ENCODE results near the gene RNF152.
A peak's percentile ranks its signal among the peaks of the same experiment; 100 is the strongest.

Gene RNF152, protein sequence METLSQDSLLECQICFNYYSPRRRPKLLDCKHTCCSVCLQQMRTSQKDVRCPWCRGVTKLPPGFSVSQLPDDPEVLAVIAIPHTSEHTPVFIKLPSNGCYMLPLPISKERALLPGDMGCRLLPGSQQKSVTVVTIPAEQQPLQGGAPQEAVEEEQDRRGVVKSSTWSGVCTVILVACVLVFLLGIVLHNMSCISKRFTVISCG

DNA sequence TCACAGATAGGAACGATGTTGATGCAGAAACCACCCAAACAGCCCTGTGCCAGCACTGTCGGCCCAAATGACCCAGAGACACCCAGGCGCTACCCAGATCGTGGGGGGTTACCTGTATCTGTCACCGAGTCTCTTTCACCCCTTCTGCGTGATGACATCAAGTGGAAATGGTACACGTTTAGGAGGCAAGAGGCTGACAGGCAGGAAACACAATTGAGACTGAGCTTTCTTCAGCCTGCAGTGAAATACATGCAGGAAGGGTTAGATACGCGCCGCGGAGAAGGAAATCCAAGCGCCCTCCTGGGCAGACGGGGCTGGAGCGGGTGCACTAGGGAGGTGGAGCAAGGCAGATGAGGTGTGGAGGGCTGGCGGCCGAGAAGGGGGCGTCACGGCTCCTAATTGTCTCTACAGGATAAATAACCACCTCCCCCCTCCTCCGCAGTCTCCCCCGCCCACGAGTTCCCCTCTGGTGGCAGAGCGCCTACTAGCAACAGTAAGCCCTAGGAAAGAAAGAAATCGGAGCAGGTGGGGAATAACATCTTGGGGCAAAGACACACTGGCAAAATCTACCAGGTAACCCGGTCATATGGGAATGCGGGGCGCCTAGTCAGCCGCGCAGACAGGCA, at the start of gene RNF152:
TSS of gene RNF152 (minus strand) at position 325 of the 626 bp plus-strand sequence. CDS start 76,544 bp downstream, outside the sequence.
- DNase-seq = peak; percentile 62

DNA sequence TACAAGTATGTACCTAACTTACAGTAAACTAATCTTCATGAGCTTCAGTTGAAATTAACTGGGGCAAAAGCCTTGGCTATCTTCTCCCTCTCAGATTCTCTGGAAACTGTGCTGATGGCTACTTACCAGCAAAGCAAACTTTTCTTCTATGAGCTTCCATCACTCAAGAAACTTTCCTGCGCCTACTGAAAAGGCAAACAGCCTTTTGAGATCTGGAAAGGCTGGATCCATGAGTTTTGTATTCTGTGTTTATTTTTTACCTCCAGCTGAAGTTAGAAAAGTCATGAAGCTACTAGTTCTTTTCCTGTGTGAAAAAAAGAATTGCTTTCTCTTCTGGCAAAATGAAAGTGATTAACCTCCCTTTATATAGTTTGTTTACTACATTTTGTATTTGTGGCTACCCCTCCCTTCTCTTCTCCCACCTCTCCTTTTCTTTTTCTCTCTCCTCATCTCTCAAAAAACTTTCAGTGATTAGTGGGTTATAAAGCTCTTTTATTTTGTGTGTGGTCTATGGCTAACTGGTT, 49.2 kb upstream of the RNF152 start:
- DNase-seq = no peak

DNA sequence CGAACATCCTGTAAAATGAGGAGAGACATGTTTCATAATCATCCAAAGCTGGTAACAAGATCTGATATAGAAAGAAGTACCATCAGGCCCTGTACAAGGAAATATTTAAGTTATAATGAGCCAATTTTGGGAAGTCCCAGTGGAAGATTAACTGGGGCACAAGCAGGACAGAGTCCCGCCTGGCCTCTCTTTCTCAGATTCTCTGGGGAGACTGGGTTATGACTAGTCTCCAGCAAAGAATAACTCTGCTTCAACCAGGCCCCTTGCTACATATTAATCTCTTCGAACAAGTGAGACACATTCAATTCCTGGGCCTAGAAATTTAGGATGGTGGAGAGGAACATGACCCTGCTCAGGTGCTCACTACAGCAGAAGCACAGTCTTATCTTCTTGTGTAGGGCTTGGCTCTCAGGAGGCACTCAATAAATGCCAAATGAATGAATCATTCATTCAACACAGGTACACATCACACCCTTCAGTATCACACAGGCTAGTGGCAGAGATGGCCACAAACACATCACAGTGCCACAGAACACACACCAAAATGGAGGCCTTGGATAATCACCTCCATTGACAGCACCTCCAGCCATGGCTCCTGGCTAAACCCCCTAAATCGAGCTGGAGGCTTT, 46.4 kb upstream of the RNF152 start:
- DNase-seq = no peak

DNA sequence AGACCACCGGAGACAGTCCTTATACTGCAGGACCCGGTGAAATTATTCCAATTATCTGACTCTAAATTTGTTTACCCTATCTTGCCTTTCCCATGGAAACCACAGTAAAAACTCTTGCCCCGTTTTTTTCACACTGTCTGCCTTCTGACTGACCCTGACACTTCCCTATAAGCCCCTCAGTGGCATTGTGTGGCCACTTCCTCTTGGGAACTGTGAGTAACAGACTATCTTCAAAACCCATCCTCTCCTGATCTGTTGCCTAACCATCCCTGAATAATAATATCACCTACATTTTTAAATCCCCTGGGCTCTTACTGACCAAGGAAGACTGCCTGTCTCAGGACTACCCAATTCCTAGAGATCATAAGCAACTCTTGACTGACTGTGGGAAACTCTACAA, 42.6 kb upstream of the RNF152 start:
- DNase-seq = no peak

DNA sequence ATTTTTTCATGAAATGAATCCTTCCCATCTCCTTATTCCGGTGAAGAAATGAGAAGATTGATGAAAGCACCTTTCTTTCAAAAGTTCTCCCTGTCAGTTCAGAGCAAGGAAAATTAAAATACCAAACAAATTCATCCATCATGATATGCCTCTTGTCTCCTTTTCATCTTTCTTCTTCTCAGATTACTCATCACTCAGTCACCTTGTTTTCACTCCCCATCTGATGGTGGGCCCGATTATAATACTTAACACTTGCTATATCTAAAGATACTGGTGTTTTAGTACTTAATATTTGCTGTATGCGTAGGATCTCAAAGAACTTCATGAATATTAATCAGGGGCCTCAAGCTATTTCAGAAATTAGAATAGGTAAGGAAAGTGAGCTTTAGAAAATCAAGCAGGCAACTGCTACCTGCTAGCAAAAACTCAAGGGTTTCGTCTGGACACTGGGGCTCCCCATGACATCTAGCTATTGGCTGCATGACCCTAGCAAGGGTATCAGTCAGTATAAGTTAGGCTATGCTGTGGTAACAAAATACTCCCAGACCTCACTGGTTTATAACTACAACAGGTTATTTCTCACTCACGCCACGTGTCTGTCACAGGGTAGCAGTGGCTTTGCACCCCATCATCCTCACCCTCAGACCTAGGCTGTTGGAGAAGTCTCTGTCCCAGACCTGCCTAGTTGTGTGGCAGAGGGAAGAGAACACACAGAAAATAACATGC, 39.0 kb upstream of the RNF152 start:
- DNase-seq = no peak

DNA sequence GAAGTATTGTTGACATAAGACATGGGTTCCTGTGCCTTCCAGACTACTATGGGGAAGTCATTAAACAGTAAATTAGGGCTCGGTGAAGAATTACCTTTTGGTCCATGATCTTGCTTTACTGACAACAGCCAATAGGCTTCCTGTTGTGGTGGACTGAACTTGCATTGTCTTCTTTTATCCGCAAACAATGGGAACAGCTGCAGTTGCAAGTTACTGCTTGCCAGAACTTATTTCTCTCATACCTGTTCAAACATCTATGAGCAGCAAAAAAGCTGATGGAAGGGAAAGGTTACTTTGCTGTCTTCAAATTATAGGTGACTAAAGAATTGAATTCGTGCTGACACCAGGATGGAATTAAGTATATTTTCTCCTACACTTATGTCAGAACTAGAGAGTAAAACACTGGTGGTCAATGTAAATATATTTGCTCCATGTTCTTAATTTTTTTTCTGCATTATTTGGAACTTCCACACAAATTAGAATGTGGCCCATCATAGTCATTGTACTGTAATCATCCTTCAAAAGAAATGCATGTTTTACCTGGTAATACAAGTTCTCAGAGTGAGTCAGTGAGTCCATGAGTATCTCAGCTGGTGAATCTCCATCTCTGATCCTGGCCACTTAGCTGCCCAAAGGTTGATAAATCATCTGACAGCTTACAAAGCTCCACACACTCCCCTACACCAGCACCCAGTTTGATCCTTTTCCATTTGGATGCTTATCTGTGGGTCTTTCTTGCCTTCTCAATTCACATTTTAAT, 37.3 kb upstream of the RNF152 start:
- DNase-seq = no peak

DNA sequence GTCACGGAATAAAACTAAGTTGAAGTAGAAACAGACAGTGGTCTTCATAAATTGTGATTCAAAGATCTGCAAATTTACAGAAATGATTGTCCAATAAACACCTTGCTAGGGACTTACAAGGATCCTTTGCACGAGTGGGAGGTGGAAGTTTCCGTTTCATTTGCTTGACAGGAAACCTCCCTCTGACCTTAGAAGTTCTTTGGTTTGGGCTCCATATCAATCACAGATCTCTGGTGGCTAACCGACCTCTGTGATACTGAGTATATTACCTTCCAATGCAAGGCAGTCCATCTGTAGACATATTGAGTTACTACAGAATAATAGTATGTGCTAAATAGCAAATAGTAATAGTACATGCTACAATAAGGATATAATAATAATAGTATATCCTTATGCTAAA, 33.7 kb upstream of the RNF152 start:
- no peak for DNase-seq

DNA sequence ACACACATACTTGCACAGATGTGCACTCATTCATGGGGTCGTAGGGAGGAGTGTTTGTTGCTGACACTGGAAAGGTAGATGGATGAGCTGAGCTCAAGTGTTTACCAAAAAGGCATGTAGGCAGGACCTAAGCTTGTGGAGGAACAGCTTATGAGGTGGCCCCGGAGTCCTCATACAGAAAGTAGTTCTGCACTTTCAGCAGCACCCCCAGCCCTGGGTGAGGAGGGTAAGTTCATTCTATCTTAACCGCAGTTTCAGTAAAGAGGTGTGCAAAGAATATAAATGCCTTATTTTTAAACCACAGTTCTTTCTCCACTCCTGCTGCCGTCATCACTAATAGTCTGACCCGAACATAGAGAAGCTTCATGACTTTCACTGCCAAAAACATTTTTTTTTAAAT, 31.7 kb upstream of the RNF152 start:
- DNase-seq = no peak

DNA sequence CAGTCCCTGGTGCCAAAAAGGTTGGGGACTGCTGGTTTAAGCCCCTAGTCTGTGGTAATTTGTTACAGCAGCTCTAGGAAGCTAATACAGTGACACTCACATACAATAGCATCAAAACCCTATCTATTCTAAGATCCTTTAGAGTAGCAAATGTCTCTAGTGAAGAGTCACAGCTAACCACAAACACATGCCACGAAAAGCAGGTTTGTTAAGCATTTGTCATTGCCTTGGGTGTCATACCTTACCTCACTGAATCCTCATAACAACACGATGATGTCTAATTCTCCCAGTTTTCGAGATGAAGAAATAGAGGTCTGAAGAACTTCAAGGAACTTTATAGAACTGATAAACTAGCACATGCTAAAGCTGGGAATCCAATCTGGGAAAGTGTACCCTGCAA, 29.6 kb upstream of the RNF152 start:
- DNase-seq = no peak

DNA sequence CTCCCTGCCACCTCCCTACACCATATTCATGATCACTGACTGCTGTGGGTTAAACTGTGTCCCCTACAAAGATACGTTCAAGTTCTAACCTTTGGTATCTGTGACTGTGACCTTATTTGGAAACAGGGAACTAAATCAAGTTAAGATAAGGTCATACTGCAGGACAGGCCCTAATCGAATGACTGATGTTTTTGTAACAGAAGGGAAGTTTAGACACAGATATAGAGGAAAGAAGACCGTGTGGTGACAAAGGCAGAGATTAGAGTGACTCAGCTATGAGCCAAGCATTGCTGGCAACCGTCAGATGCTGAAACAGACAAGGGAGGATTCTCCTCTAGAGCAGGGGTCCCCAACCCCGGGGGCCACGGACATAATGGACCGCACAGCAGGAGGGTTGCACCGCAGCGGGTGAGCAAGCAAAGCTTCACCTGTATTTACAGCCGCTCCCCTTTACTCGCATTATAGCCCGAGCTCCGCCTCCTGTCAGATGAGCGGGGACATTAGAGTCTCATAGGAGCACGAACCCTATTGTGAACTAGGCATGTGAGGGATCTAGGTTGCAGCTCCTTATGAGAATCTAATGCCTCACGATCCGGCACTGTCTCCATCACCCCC, 28.9 kb upstream of the RNF152 start:
- no peak for DNase-seq

DNA sequence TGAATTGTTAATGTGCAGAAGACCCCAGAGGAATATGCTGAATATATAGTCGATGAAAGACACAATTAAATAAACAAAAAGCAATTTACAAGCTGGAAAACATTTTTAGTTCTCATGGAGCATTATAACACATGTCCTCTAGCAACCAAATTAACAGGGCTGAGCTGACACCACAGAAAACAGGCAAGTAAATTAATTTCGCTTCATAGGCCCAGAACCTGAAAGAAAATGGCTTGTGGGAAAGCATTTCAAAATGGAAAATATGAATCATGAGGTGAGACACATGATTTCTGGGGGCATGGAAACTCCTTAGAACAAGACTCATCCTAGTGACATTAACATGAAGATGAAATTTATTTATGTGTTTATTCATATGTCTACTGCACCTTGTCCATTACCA, 25.0 kb upstream of the RNF152 start:
- DNase-seq = no peak

DNA sequence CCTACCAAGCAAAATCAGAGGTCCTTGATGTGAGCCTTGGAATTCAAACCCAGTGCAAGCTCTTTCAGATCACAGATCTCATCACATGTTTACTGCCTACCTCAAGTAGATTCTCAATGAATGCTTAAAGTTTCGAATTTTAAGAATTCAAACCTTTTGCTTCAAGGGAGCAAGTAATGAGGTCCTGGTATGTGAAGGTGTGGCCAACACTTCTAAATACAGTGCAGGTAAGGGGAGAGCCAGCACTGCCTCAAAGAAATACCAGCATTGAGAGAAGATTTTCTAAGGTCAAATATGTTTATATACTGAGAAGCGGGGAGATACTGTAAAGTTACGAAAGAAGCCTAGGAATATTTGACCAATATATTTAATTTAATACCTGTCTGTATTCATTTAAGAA, 19.7 kb upstream of the RNF152 start:
- no peak for DNase-seq

DNA sequence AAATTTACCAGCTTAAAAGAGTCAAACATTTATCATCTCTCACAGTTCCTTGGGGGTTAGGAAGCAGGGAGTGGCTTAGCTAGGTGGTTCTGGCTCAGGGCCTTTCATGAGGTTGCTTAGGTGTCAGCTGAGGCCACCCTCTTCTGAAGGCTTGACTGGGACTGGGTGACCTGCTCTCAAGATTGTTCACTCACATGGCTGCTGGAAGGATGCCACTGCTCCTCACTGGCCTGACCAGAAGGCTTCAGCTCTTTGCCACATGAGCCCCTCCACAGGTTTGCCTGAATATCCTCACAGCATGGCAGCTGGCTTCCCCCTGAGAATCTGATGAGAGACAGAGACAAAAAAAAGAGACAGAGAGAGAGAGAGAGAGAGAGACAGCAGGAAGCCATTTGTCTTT, 17.3 kb upstream of the RNF152 start:
- DNase-seq = no peak

DNA sequence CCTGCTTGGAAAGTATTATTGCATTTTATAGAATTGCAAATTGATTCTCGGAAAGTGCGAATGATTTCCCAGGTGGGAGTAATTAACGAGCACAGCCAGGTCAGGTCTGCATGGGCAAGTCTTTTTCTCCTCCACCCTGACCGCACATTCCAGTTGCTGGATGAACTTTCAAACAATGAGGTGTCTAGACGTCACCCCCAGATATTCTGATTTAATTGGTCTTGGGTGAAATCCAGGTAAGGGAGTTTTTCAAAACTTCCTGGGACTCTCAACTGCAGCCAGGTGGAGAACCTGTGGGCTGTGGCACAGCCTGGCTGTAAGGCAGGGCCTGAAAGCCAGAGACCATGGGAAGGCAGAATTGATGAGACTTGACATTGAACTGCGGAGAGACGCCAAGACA, 15.9 kb upstream of the RNF152 start:
- DNase-seq = no peak

DNA sequence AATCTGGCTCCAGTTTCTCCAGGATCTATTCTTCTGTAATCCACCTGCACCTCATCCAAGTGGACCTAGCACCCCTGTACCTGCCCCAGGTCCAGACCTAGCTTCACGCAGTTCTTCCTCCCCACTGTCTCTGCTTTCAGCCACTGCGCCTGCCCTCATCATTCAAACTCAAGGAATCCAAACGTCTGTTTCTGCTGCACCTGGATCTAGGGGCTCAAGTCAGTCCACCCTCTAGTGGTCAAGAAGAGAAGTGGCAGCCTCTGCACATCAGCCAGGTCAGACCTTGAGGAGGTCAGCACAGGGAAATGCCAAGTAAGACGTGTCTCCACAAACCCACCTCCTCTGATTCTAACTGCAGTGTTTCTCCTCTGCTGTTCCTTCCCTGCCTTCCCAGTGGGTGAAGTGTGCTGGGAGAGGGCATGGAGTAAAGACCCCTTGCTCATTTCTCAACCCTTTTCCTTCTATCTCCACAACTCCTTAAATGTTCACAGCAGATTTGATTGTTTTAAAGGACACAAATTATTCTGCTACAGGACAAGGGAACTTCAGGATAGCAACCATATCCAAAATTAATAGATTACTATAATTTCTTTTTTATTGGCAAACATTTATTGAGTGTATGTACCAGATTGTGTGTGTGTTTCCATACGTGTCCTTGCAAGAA, 8.6 kb upstream of the RNF152 start:
- DNase-seq = peak; percentile 65

DNA sequence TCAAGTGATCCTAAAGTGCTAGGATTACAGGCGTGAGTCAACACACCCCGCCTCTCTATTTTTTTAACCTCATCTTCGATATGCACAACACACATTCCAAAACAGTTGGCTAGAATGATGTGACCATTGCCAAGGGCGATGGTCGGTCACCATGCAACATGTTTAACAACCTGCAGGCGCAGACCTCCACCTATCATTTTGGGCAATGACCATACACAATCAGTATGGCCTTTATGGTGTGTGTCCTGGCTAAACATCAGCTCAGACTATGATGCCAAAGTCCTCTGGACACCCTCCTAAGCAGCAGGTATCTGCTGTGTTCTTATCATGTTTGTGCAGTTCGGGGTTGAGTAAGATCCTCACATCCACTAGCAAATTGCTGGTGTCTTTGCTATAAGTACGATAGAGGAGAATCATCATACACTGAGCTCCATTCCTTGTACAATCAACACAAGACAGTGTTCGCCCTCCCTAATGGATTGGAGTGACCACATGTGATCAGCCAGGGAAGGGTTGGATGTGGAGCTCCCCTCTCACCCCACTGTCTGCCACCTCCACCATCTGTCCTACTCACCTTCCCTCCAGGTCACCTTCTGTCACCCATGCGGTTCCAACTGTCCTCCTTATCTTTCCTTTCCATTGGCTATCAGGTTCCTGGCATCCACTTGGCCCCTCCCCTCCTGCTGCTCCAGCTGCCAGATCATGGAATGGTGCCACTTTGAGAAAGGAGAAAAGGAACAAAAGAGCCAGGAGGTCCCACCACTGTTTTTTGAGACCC, 7.9 kb upstream of the RNF152 start:
- no peak for DNase-seq

DNA sequence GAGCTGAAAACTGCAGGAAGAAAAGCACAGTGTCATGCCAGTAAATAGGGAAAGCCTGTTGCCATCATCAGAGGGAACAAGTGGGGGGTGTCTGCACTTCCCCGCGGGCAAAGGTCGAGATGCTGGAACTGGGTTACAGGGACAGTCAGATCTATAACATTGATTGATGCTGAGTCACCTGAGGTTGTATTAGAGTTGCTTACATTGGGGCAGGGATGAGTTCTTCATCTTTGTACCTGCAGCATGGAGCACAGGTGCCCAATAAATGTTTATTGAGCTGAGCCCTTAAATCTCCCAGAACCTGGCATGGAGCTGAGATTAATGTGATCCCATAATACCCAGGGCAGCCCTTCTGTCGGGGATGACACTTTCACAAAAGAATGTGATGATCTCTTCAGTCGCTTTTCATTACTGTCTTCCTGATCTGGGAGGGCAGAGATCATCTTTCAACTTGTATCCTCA, 5.9 kb upstream of the RNF152 start:
- no peak for DNase-seq

DNA sequence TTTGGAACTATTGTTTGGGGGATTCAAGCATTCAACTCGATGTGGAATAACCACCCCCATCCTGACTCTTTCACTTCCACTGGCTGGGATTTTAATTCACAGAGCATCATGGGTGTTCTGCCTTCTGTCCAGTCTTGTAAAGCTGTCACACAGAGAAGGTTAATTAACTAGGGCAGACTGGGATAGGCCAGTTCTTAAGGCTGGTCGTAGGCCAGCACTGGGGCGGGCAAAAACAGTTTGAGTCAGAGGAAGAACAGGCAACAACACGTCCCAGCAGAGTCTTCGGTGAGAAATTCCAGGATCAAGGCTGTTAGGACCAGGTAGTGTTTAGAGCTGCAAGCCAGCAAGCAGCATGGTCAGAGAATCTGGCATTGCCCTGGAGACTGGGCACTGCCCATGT, 4.0 kb upstream of the RNF152 start:
- DNase-seq = no peak

DNA sequence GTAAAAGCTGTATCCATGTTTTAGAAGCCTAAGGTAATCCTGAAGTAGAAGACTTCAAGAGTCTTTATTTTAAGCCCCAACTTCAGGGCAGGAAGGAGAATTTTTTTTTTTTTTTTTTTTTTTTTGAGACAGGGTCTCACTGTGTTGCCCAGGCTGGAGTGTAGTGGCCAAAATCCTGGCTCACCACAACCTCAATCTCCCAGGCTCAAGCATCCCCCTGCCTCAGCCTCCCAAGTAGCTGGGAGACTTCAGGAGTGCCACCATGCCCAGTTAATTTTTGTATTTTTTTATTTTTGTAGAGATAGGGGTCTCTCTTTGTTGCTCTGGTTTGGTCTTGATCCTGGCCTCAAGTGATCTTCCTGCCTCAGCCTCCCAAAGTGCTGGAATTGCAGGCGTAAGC, 3.3 kb upstream of the RNF152 start:
- no peak for DNase-seq

DNA sequence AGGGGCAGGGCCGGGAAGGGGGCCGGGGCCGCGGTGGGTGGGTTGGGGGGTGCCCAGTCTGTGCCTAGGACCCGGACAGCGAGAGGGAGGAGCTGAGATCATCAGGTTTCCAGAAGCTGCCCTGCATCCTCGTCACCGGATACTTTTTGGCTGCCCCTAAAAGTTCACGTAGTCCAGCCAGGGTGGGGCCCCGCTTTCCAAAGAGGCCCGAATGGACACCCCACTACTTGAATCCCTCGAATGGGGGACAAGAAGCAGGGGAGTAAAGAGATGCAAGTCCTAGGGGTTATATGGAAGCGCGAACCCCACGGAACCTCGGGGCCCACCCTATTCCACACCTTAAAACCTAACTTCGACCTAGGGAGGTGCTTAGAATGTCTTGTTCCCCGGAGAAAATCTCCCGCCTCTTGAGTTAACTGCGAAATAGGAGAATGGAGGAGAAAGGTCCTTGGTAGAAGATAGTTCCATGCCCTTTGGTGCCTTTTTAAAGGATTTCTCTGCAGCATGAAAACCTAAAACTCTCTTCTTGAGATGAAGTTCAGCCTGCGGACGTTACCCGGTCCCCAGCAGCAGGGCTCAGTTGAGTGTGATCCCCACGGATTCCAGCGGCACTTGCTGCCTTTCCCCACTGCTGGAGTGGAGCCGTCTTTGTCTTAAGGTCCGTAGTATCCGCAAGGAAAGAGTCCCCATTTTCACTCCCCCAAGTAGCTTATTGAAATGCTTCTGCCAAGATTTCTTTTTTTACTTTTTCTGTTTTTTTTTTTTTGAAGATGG, 2.1 kb upstream of the RNF152 start:
- peak; percentile 61 for DNase-seq
